T follicular helper cell (primary cell): ENCODE measurements around the gene NMRK1.

ENCODE experiments used
- DNase-seq: peaks from one replicate; pipeline ENCODE4 v3.0.0-alpha.2; 2020; ENCODE audit warnings: low read depth
- total RNA-seq, 2 experiments: gene quantifications; one replicate each; lab custom pipeline; 2026; lab: John Stamatoyannopoulos, UW

The NMRK1 gene
- 15.7 to 78.6 reads per million in 2 experiments for total RNA-seq

- DNase-seq, result peak; percentile 89
Measured at GRCh38 chr9:75087824-75088645, at the start of gene NMRK1, which contains the start of gene OSTF1. NMRK1 (minus strand) TSS chr9:75088155; CDS start chr9:75083115, 5,040 bp downstream. OSTF1 (plus strand) TSS chr9:75088514; CDS start chr9:75088693, 179 bp downstream.

GRCh38 chr9:75134495-75134894, 46.5 kb upstream of the NMRK1 start:
- DNase-seq, result no peak

- DNase-seq, result no peak
Measured at GRCh38 chr9:75133396-75133795, 45.4 kb upstream of the NMRK1 start.

- no peak for DNase-seq
Measured at GRCh38 chr9:75132244-75132643, 44.3 kb upstream of the NMRK1 start.

- DNase-seq, result no peak
Measured at GRCh38 chr9:75131700-75132099, 43.7 kb upstream of the NMRK1 start.

- DNase-seq, result no peak
Measured at GRCh38 chr9:75130621-75131230, 42.8 kb upstream of the NMRK1 start.

GRCh38 chr9:75130172-75130571, 42.2 kb upstream of the NMRK1 start:
- DNase-seq, result no peak

GRCh38 chr9:75128535-75128934, 40.6 kb upstream of the NMRK1 start:
- DNase-seq, result no peak

GRCh38 chr9:75123696-75124095, 35.7 kb upstream of the NMRK1 start:
- DNase-seq, result no peak

GRCh38 chr9:75121914-75122558, 34.1 kb upstream of the NMRK1 start:
- DNase-seq, result no peak

GRCh38 chr9:75120686-75121085, 32.7 kb upstream of the NMRK1 start:
- no peak for DNase-seq

GRCh38 chr9:75117564-75117963, 29.6 kb upstream of the NMRK1 start:
- no peak for DNase-seq

GRCh38 chr9:75116306-75116705, 28.4 kb upstream of the NMRK1 start:
- no peak for DNase-seq

- no peak for DNase-seq
Measured at GRCh38 chr9:75112789-75113188, 24.8 kb upstream of the NMRK1 start.

- no peak for DNase-seq
Measured at GRCh38 chr9:75111019-75111622, 23.2 kb upstream of the NMRK1 start.

GRCh38 chr9:75109210-75109839, 21.4 kb upstream of the NMRK1 start:
- DNase-seq, result no peak

- DNase-seq, result no peak
Measured at GRCh38 chr9:75108571-75108970, 20.6 kb upstream of the NMRK1 start.

- DNase-seq, result no peak
Measured at GRCh38 chr9:75106857-75107256, 18.9 kb upstream of the NMRK1 start.

- DNase-seq, result no peak
Measured at GRCh38 chr9:75105841-75106240, 17.9 kb upstream of the NMRK1 start.

- DNase-seq, result no peak
Measured at GRCh38 chr9:75105019-75105540, 17.1 kb upstream of the NMRK1 start.

- DNase-seq, result no peak
Measured at GRCh38 chr9:75104607-75105006, 16.7 kb upstream of the NMRK1 start.
